ENCODE results near the gene ANKFN1. TPM values are rescaled to one million over a fixed set of nuclear protein-coding genes. Genes with fewer than 3 reads are reported as not detected.

The ANKFN1 gene
- total RNA-seq, 4 donors from 2014 or later = 0.13 to 1.4 (median 0.75) TPM

- no peaks in the 10 kb centered on the region for H3K4me1 ChIP-seq
- no peaks in the 10 kb centered on the region for H3K36me3 ChIP-seq
- no peaks in the 10 kb centered on the region for H3K27me3 ChIP-seq
- H3K4me3 ChIP-seq = no peak overlapping the region
- WGBS, 2 donors (ENCODE audit: low coverage in 1 of 2) = 76 to 100% methylated on average over 3 to 4 of the region's 4 CpGs
- no peak for ATAC-seq
- H3K27ac ChIP-seq = no peak overlapping the region
- TF ChIP-seq CTCF (IDR thresholded peaks at IDR 0.05) (no peak), POLR2A (IDR thresholded peaks at IDR 0.05) (no peak), EP300 (IDR thresholded peaks at IDR 0.05) (no peak), POLR2AphosphoS5 (IDR thresholded peaks at IDR 0.05) (no peak)
- H3K9me3 ChIP-seq = no peaks in the 10 kb centered on the region
Measured at GRCh38 chr17:56432443-56432842, 279.2 kb downstream of the ANKFN1 start.

- H3K4me1 ChIP-seq = no peaks in the 10 kb centered on the region
- WGBS, 2 donors (ENCODE audit: low coverage in 1 of 2) = 84 to 91% methylated on average over 9 of the region's 10 CpGs
- H3K9me3 ChIP-seq = no peaks in the 10 kb centered on the region
- no peak overlapping the region for H3K27ac ChIP-seq
- no peaks in the 10 kb centered on the region for H3K36me3 ChIP-seq
- ATAC-seq = no peak
- H3K27me3 ChIP-seq = no peaks in the 10 kb centered on the region
- TF ChIP-seq EP300 (IDR thresholded peaks at IDR 0.05) = no peak
- no peak for TF ChIP-seq CTCF (IDR thresholded peaks at IDR 0.05)
- no peak for TF ChIP-seq POLR2AphosphoS5 (IDR thresholded peaks at IDR 0.05)
- no peak for TF ChIP-seq POLR2A (IDR thresholded peaks at IDR 0.05)
- no peak overlapping the region for H3K4me3 ChIP-seq
Measured at GRCh38 chr17:56434610-56435009, 281.3 kb downstream of the ANKFN1 start.

GRCh38 chr17:56436142-56436541 lies 282.9 kb downstream of the ANKFN1 start:
- WGBS, 2 donors (ENCODE audit: low coverage in 1 of 2) = 87 to 100% methylated on average over 3 to 4 of the region's 4 CpGs
- Histone ChIP-seq H3K4me3 (no peak overlapping the region), H3K4me1 (no peaks in the 10 kb centered on the region), H3K27ac (no peak overlapping the region), H3K27me3 (no peaks in the 10 kb centered on the region), H3K9me3 (no peaks in the 10 kb centered on the region), H3K36me3 (no peaks in the 10 kb centered on the region)
- TF ChIP-seq EP300 (IDR thresholded peaks at IDR 0.05) (no peak), CTCF (IDR thresholded peaks at IDR 0.05) (no peak), POLR2A (IDR thresholded peaks at IDR 0.05) (no peak), POLR2AphosphoS5 (IDR thresholded peaks at IDR 0.05) (no peak)
- no peak for ATAC-seq

GRCh38 chr17:56440419-56440818 lies 287.1 kb downstream of the ANKFN1 start:
- H3K4me1 ChIP-seq = no peaks in the 10 kb centered on the region
- WGBS, 2 donors (ENCODE audit: low coverage in 1 of 2) = 23 to 47% methylated on average over 2 of the region's 2 CpGs
- H3K4me3 ChIP-seq = no peak overlapping the region
- no peak for ATAC-seq
- no peaks in the 10 kb centered on the region for H3K36me3 ChIP-seq
- no peak overlapping the region for H3K27ac ChIP-seq
- no peaks in the 10 kb centered on the region for H3K27me3 ChIP-seq
- no peaks in the 10 kb centered on the region for H3K9me3 ChIP-seq
- TF ChIP-seq CTCF (IDR thresholded peaks at IDR 0.05) (no peak), EP300 (IDR thresholded peaks at IDR 0.05) (no peak), POLR2AphosphoS5 (IDR thresholded peaks at IDR 0.05) (no peak), POLR2A (IDR thresholded peaks at IDR 0.05) (no peak)

- Histone ChIP-seq H3K36me3 (no peaks in the 10 kb centered on the region), H3K4me3 (no peak overlapping the region), H3K9me3 (no peaks in the 10 kb centered on the region), H3K27ac (no peak overlapping the region), H3K27me3 (no peaks in the 10 kb centered on the region), H3K4me1 (no peaks in the 10 kb centered on the region)
- 25 to 51% methylated on average over 2 to 3 of the region's 3 CpGs for WGBS, 2 donors (ENCODE audit: low coverage in 1 of 2)
- no peak for ATAC-seq
- no peak for TF ChIP-seq CTCF (IDR thresholded peaks at IDR 0.05)
- no peak for TF ChIP-seq EP300 (IDR thresholded peaks at IDR 0.05)
- TF ChIP-seq POLR2AphosphoS5 (IDR thresholded peaks at IDR 0.05) = no peak
- TF ChIP-seq POLR2A (IDR thresholded peaks at IDR 0.05) = no peak
Measured at GRCh38 chr17:56441308-56441707, 288.0 kb downstream of the ANKFN1 start.
